T follicular helper cell (primary cell): ENCODE data around the gene NREP.

ENCODE experiments used
- DNase-seq: peaks from one replicate; pipeline ENCODE4 v3.0.0-alpha.2; 2020; ENCODE audit warnings: low read depth
- total RNA-seq, 2 experiments: gene quantifications; one replicate each; lab custom pipeline; 2026; lab: John Stamatoyannopoulos, UW

The NREP gene, protein sequence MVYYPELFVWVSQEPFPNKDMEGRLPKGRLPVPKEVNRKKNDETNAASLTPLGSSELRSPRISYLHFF
- 0.42 to 0.65 reads per million in 2 experiments for total RNA-seq

DNA sequence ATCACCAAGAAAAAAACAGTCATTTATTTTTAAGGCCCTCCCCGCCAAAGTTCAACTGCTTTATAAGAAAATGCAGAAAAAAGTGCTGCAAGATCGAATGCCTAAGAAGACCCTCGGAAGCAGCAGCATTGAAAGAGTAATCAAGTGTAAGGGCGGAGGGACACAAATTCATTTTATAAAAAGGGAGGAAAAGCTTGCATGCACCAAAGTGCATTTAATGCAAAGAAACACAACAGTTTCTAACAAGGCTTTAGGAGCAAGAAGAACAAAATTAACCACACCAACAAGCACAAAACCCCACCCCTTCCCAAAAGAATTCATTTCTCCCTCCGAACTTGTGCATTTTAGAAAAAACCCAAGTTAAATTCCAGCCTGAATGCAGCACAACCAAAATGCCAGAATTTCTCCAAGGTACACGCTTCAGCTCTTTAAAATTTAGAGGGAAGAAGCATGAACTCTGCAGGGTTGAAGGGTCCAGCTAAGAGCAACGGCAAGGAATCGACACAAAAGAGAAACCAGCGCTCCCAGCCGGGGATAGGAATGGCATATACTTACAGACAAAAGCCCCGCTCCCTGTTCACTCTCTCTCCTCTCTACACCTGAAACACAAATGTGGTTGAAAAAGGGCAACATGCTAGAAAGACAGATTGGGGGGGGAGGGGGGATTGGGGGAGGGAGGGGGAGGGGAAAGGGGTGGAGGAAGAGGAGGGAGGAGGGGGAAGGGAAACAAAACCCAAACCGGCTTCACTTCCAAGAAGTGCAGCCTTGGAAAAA lies at the start of gene NREP:
NREP (minus strand) TSS at position 614 of the 774 bp plus-strand sequence. CDS start 1,422 bp downstream, outside the sequence.
- DNase-seq, result no peak

DNA sequence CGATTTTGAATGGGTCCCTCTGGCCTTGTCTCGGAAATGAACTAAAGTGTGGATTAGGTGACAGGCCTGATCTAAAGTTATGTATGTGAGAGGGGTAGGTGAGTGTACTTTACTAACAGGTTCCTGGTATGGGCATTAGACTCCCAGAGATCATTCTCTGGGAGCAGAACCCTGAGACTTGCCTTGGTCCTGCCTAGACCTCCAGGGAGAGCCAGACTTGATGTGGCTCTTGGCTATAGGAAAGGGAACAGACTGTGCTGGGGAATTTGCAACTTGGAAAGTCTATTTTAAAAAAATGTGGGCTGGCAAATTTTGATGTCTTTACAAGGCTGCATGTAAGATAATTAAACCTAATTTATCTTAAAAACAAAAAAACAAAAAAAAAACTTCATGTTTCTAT lies 49.8 kb upstream of the NREP start:
- DNase-seq, result no peak

DNA sequence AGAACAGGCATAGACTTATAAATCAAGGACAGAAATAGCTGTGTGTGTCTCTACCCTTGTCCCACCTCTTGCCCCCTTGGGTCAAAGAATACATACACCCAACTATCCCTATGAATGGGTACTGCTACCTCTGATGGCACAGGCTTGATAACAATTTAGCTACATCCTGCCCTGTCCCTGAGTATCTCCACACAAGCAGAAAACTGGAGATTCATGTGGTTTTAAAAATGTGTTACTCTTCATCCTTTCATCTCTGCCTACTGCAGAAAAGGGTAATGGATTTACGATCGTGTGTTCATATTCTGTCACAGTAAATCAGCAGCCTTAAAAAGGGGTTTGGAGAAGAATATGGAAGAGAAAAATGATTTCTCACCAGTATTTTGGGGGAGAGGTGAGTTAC lies 49.2 kb upstream of the NREP start:
- no peak for DNase-seq

DNA sequence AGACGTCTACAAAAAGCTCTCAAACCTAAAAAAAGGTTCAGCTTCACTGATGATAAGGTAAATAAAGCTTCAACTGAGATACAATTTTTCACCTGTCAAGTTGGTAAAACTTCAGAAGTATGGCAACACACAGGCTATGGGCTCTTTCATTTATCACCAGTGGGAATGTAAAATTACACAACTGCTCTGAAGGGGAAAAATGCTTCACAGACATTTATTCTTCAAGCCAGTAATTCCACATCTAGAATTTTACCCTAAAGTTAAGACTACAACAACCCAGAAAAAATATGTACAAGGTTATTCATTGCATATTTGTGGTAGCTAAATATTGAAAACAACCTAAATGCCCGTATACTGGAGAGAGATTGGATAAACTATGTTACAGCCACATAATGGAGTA lies 48.1 kb upstream of the NREP start:
- DNase-seq, result no peak

DNA sequence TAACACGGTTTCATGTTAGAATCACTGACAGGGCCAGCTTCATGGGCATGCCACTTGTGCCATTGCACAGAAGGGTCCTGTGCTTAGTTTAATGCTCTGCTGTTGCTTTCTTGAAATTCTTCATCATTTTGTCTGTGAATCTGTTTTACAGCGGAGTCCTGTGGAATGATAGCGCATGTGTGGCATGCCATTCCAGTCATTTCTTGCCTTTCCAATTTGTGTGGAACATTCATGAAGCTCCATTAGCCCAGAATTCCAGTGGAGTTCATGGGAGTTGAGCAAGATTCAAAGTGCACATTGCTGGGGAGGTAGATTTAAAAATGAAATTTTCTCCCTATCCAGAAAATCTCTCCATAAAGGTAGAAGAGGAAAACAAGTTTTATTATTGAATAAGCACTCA lies 43.4 kb upstream of the NREP start:
- DNase-seq, result no peak

DNA sequence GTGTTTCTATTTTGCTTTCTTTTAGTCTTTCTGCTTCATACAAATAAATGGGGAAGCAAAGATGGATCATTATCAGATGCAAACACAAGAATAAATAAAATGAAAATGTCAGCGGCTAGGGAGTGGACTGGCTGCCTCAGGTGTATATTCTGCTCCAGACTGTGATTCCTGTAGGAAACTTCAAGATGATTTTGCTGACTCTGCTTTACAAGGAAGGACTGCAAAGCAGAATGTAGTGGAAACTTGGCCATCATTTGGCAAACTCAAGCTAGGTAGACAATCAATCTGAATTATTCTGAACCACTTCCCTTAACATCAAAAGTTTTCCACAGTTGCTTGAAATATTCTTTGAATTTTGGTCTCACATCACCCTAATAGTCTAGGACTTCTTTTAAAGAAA lies 38.1 kb upstream of the NREP start:
- DNase-seq, result no peak

DNA sequence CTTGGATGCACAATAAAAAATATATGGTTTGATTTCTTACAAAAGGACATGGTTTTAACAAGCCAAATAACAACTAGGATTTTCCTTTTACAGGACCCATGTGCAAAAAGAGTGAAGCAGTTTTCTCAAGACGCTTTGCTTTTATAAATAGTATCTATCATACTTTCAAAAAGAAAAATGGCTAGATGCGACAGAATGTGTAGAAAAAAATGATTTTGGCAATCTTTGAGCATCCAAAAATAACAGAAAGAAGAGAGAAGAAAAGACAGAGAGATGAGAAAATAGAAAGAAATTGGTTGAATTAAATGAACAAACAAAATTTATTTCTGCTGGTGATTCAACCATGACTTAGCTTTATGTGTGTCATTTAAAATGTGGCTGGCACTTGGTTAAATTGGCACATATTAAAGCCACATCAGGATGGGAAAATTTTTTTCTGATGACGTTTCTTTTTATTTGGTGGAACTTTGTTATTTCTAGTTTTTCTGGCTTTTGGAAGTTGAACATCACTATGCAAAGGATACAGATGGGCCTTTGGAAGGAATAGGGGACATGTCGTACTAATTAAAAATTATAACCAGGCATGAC lies 35.6 kb upstream of the NREP start:
- no peak for DNase-seq

DNA sequence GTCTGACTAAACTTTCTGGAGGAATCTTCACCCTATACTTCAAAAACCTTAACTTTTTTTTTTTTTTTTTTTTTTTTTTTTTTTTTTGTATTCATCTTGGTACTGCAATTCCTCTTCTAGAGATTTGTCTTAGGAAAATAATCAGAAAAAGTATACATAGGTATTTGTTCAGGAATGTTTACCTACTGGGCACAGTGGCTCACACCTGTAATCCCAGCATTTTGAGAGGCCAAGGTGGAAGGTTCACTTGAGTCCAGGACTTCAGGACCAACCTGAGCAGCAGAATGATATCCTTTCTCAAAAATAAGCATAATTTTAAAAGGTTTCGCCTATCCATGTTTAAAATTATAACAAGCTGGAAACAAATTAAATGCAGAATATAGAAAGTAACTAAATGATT lies 33.3 kb upstream of the NREP start:
- DNase-seq, result no peak

DNA sequence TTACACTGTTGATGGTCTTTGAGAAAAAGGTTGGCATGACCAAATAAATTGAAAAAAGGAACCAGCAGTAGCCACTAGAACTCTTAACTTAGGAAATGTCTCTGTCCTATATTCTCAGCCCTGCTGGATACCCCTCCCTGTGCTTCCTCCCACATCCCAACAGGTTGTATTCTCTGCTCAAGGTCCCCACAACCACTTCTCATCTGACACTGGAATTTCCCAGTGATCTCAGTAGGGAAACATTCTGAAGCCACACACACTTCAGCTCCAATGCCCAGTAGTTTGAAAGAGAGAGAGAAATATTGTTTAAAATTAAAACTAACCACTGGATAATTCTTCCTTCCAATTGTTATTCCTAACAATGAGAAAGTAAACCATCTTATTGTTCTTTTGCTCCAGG lies 30.0 kb upstream of the NREP start:
- no peak for DNase-seq

DNA sequence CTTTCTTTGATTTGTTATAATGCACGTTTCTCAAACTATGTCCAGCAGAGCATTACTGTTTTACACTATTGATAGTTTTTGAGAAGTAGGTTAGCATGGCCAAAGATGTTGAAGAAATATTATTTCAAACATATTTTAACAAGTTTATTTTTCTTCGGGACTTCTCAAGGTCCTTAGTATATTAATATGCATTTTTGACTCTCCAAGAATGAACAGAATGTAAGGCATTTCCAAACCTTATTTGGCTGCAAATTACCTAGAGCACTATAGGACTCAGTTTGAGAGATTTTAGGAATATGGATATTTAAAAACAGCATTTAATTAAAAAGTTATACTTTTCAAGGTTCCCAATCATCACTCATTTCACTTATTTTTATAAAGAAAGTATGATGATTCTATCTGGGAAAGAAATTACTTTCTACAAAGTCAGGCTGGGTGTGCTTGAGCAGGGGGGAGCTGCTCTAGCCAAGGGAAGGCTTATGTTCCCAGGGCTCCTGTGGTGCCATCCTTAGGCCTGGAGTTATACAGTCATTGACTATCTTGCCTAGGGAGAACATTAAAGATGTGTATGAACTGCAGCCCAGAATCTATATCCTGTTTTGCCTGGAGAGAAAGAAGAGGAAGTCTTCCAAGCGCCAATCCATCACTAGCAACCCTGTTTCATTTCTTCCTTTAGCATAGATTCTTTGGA lies 27.6 kb upstream of the NREP start:
- DNase-seq, result no peak

DNA sequence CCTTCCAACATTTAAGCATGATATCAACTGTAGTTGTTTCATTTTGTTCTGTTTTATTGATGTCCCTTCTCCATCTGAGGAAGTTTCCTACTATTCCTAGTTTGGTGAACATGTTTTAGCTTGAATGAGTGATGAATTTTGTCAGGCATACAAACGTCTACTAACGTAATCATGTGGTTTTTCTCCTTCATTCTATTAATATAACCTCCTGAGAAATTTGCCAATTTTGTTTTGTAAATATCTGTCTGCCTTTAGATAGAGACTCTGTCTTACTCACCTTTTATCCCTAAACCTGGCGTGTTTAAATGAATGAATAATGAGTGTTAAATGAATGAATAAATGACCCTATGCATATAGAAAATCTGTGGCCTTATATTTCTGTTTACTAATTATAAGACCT lies 26.5 kb upstream of the NREP start:
- no peak for DNase-seq

DNA sequence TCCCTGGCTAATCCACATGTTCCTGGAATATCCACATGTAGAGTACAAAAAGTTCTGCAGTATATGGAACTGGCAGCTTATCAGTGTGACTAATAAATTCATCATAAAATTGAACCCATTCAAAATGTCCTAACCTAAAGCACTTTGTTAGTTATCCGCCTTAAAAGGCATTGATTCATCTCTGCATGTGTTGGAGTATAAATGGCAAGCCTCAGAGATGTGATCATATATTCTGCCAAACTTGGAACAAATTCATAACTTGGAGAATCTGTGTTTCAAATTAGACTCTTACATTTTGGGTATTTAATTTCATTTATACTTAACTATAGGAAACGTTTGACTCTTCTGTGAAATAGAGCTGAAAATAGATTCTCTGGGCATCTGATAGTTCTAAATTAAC lies 25.2 kb upstream of the NREP start:
- no peak for DNase-seq

DNA sequence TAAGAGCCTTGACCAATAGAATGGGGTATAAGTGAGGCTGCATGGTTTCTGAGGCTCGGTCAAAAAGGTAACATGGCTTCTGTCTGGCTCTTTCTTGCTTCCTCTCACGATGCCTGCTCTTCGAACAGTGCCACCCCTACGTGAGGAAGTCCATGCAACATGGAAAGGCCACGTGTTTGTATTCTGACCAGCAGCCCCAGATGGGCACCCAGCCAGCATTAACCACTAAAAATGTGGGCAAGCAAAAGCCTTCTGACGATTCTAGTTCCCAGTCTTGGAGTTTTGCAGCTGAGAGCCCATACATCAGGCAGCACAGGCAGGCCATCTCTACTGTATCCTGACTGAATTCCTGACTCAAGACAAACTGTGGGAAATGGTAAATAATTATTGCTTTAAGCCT lies 24.2 kb upstream of the NREP start:
- no peak for DNase-seq

DNA sequence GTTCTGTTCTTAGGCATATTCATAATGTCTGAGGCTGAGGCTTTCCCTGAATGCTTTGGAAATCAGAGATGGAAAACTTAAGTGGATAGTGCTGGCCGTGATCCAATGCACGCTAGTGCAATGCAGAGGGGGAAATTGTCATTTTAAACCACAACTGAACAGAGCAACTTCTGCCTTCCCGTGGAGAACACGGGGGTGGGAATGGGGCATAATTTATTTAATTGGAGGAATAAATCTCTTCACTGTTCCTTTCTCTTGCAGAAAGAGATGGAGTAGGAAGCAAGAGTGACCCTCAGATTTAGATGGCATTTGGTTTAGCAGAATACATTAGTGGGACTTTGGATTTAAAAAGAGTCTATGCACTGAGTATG lies 22.9 kb upstream of the NREP start:
- DNase-seq, result no peak

DNA sequence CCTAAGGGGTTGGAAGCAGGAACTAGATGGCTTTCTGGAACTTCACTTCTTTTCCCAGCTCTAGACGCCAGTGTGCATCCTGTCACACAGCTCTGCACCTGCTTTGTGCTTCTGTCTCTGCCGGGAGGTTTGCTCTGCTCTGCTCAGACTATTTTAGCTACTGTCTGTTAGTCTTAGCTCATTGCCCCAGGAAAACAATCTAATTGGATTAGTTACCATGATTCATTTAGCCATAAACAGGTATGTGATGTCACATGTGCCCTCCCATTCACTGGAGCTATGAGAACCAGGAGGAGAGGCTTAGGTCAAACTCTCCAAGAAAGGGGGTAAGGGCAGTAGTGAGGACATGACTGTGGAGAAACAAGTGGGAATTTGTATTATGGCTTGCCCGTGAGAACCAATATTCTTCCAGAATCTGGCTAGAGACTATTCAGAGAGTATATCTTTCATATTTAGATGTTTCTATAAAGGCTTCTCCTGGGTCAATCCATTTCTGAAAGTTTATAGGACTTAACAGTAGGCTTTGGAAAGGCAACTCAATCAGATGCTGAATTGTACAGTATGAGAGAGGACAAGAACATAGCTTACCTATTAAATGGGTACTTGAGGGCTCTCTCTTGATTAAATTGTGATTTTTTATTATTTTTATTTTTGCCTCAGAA lies 22.4 kb upstream of the NREP start:
- DNase-seq, result no peak

DNA sequence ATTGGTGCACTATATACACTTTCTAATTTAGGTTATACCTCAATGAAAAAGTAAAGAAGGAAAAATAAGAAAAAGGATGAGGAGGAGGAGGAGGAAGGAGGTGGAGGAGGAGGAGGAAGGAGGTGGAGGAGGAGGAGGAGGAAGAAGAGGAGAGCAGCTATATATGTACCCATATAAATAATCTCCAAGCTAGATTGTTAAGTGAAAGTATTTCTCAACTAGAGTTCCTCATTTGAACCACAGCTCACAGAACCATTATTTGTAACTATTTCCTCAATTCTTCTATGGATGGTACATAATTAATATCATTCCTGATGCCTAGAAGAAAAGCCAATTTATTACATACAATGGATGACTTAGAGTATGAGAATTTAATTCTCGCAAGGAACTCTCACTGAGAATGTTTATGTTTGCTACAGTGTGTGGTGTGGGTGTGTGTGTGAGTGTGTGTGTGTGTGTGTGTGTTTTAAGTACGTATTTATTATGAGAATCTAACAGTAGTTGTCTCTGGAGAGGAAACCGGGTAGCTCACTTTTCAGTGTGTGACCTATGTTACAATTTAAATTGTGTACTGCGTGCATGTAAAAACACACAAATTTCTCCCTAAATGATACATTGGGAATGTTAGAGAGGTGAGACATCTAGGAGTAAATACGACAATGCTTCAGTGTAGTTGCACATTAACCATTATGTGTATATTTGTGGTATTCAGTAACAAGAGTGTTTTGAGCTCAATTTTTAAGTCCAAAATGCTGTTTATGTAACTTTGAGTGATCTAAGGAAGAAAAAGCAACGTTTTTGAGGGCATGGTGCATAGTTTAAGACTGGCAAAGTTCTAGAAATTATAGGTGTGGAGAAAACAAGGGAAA lies 20.2 kb upstream of the NREP start:
- DNase-seq, result no peak

DNA sequence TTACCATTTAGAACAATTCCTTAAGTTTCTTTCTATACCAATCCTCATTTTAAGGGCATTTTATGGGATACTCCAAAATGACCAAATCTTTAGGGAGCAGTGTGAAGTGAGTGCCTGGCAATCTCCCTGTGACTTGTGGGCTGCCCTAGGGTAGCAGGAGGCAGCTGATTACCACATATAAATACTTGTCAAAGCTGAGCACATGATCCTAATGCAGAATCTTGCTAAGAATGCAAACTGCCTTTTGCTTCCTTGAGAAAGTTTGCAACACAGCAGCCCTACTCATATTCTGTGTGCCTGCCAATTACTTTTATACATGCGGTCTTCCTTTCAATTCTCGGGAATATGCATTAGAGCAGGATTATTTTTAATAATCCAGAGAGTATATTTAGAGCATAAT lies 18.2 kb upstream of the NREP start:
- no peak for DNase-seq

DNA sequence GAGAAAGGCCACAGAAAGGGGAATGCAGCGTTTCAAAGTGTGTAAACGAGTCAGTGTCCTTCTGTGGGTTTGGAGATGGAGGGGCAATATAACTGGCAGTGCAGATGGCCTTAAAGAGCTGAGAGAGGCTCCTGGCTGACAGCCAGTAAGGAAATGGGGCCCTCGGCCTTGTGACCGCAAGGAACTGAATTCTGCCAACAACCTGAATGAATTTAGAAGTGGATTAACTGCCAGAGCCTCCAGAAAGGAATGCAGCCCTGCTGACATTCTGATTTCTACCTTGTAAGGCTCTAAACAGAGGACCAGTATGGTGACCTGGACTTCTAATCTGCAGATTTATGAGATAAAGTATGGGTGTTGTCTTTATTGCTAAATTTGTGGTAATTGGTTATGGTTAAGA lies 17.5 kb upstream of the NREP start:
- no peak for DNase-seq

DNA sequence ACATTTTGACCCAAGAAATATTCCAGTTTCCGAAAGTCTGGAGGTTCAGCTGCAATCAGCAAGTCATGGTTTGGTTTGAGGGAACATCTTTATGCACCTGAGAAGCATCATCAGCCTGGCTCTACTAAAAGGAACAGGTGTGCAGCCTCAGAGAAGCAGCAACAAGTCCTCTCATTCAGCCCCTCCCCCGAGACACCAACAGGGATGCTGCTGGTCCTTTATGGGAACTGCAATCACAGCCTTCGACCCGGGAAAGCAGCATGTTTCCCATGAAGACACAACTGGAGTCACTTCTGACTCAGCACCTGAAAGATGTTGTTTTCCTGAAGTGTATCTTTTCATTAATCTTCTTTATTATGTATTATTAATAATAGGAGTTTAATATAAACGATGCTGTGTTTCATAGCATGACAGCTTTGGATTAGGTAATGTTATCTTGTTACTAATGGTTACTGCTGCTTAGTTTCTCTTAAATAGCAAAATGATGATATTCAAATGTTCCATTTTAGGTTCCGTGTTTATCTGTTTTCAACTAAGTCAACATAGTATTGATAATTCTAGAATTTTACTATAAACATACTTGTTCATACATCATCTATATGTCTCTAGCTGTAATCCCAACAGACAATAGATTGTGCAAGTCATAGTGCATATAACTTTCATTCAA lies 15.6 kb upstream of the NREP start:
- no peak for DNase-seq

DNA sequence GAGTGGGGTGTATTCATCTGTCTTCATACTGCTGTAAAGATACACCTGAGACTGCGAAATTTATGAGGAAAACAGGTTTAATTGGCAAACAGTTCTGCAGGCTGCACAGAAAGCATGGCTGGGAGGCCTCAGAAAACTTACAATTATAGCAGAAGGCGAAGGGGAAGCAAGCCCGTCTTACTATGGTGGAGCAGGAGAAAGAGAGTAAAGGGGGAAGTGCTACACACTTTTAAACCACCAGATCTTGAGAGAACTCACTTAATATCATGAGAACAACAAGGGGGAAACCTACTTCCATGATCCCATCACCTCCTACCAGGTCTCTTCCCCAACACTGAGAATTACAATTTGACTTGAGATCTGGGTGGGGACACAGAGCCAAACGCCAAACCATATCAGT lies 12.5 kb upstream of the NREP start:
- DNase-seq, result no peak
